HepG2 (cell line): Measurements from ENCODE around the gene KHNYN. TPM values are rescaled to one million over a fixed set of nuclear protein-coding genes. Genes with fewer than 3 reads are reported as not detected.

Experiments used
- ATAC-seq: fragments of 200-7000 bp; cut with Tn5 transposase; 3 replicates; pipeline ENCODE4 v1.9.1; 2020; ENCODE audit warnings: mild to moderate bottlenecking, moderate library complexity
- BruUV-seq: library from RNA; stranded (reverse); fragments of 400-500 nt; replicated peaks from 2 replicates; lab custom pipeline; 2021; lab: Mats Ljungman, UMichigan
- CTCF ChIA-PET: fragments of 300-600 bp; formaldehyde crosslinking; extraction: SDS; loops from one replicate; lab custom pipeline; 2021; ENCODE audit warnings: low total read pairs, inconsistent platforms, low intra/inter-chr PET ratio; lab: Yijun Ruan, JAX
- POLR2A ChIA-PET: fragments of 350-600 bp; sonication (Branson Sonifier 250); formaldehyde crosslinking; loops from one replicate; lab custom pipeline; 2020; ENCODE audit warnings: antibody characterized with exemption, inconsistent platforms; lab: Yijun Ruan, JAX
- DNase-seq: peaks from one replicate; pipeline ENCODE4 v3.0.0-alpha.2; 2015; ENCODE audit warnings: low spot score
- FAIRE-seq: peaks from 3 replicates; lab custom pipeline; 2011; peaks lifted over from hg19 to GRCh38; lab: Jason Lieb, UNC
- H2AFZ ChIP-seq: one replicate; pipeline ENCODE4 v1.6.1; 2011; ENCODE audit warnings: low read length, inconsistent platforms
- H3K27ac ChIP-seq: fragments of 300-600 bp; 3 replicates; pipeline ENCODE4 v1.8.0; 2011; ENCODE audit warnings: mixed run types, mild to moderate bottlenecking, mixed read lengths, low read length, inconsistent platforms; ENCODE audit not compliant: insufficient read depth; ENCODE audit errors: extremely low read length
- H3K27me3 ChIP-seq, 2 experiments: fragments of 200-600 bp in 1 of 2; 2 replicates in 1 of 2; 3 replicates in 1 of 2; pipeline versions ENCODE4 v1.6.0 to v1.8.0; 2011; ENCODE audit warnings: low read length in 2 of 2, mild to moderate bottlenecking in 2 of 2, moderate library complexity in 2 of 2, inconsistent platforms in 1 of 2; ENCODE audit not compliant: insufficient read depth in 2 of 2, control insufficient read depth in 1 of 2
- H3K36me3 ChIP-seq, 2 experiments: fragments of 200-600 bp in 1 of 2; replicated peaks in 1 of 2; 2 replicates in 1 of 2; 3 replicates in 1 of 2; pipeline versions ENCODE4 v1.5.1 to v1.8.0; 2011; ENCODE audit warnings: low read length in 2 of 2, inconsistent platforms in 1 of 2; ENCODE audit not compliant: insufficient read depth in 2 of 2, control insufficient read depth in 1 of 2
- H3K4me1 ChIP-seq: 2 replicates; pipeline ENCODE4 v1.5.1; 2012; ENCODE audit warnings: low read length, inconsistent platforms; ENCODE audit not compliant: insufficient read depth
- H3K4me2 ChIP-seq: 2 replicates; pipeline ENCODE4 v1.6.0; 2011; ENCODE audit warnings: low read depth, low read length, inconsistent platforms
- H3K4me3 ChIP-seq, 3 experiments: fragments of 200-600 bp in 1 of 3; sonication (generic), shearing (Covaris generic) in 1 of 3; replicated peaks in 1 of 3; 2 replicates each; pipeline ENCODE4 v1.5.1; 2011 to 2016; ENCODE audit warnings: low read length in 3 of 3, inconsistent platforms in 2 of 3, low read depth in 2 of 3, mild to moderate bottlenecking in 2 of 3, control low read depth in 1 of 3, mixed read lengths in 1 of 3; ENCODE audit not compliant: insufficient read depth in 1 of 3
- H3K79me2 ChIP-seq: one replicate; pipeline ENCODE4 v1.6.1; 2011; ENCODE audit warnings: low read length, inconsistent platforms; ENCODE audit not compliant: insufficient read depth
- H3K9ac ChIP-seq: 2 replicates; pipeline ENCODE4 v1.6.0; 2011; ENCODE audit warnings: mild to moderate bottlenecking, low read depth, low read length, inconsistent platforms; ENCODE audit not compliant: insufficient read depth
- H3K9me3 ChIP-seq: 2 replicates; pipeline ENCODE4 v1.5.1; 2012; ENCODE audit warnings: mild to moderate bottlenecking, low read length
- H4K20me1 ChIP-seq: 2 replicates; pipeline ENCODE4 v1.6.0; 2011; ENCODE audit warnings: inconsistent platforms, mild to moderate bottlenecking, low read length, moderate library complexity; ENCODE audit not compliant: insufficient read depth
- CAMTA2 ChIP-seq: sonication (generic); formaldehyde crosslinking; IDR thresholded peaks from 2 replicates; pipeline ENCODE4 v1.4.0; 2020; ENCODE audit warnings: mild to moderate bottlenecking, missing genetic modification reagents, borderline replicate concordance
- KAT7 ChIP-seq: IDR thresholded peaks from 2 replicates; pipeline ENCODE4 v1.6.1; 2018; ENCODE audit warnings: borderline replicate concordance, missing compliant biosample characterization
- RARA ChIP-seq: IDR thresholded peaks from 2 replicates; pipeline ENCODE4 v1.6.1; 2016; ENCODE audit warnings: missing genetic modification reagents, missing compliant biosample characterization
- ZNF501 ChIP-seq: sonication (generic); formaldehyde crosslinking; IDR thresholded peaks from 2 replicates; pipeline ENCODE4 v1.5.1; 2020; ENCODE audit warnings: mild to moderate bottlenecking, moderate library complexity, missing genetic modification reagents
- ZNF891 ChIP-seq: sonication (generic); formaldehyde crosslinking; IDR thresholded peaks from 2 replicates; pipeline ENCODE4 v1.5.0; 2020; ENCODE audit warnings: mild to moderate bottlenecking, missing genetic modification reagents
- ZSCAN22 ChIP-seq: sonication (generic); formaldehyde crosslinking; IDR thresholded peaks from 2 replicates; pipeline ENCODE4 v1.4.0; 2020; ENCODE audit warnings: mild to moderate bottlenecking, missing genetic modification reagents
- WGBS: methylation state at CpG from one replicate; pipeline ENCODE4 v1.1.6; 2017; ENCODE audit warnings: low lambda C conversion rate; 5-methylcytosine and 5-hydroxymethylcytosine counted together
- in situ Hi-C: cut with HindIII; loops from 2 replicates; pipeline ENCODE4 v1.10.0; 2017; ENCODE audit warnings: low pct_unique_long_range_greater_than_20kb; ENCODE audit not compliant: extremely low pct_ligation_motif_present
- intact Hi-C: fragments of 100-400 bp; cut with micrococcal nuclease; formaldehyde crosslinking; loops from one replicate; pipeline ENCODE4 v1.10.0; 2022; ENCODE audit not compliant: unreplicated experiment
- polyA plus RNA-seq, 8 experiments: library from polyadenylated mRNA; depleted of rRNA in 3 of 8; stranded (reverse) in 7 of 8; unstranded in 1 of 8; fragments of >200 nt; fragmentation: Illumina TruSeq in 4 of 8; extraction: Trizol in 4 of 8; gene quantifications; 2 replicates each; pipeline versions ENCODE4 v1.2.1 to v1.2.3, GENCODE V29; 2011 to 2016; ENCODE audit warnings: low read depth in 4 of 8, missing spikeins in 1 of 8, mixed read lengths in 1 of 8; ENCODE audit not compliant: insufficient read depth in 1 of 8
- total RNA-seq, 5 experiments: library from RNA; depleted of rRNA; stranded (reverse); fragments of >200 nt; fragmentation: Illumina TruSeq; extraction: Trizol; gene quantifications; 2 replicates each; pipeline ENCODE4 v1.2.3, GENCODE V29; 2016; ENCODE audit warnings: low read depth in 1 of 5
- TF ChIP-seq, protein P1 (sequence below): sonication (generic); formaldehyde crosslinking; IDR thresholded peaks from 2 replicates; pipeline ENCODE4 v1.4.0; 2020; ENCODE audit warnings: missing genetic modification reagents
- TF ChIP-seq, protein P2 (sequence below), 2 experiments: sonication (generic) in 1 of 2; formaldehyde crosslinking in 1 of 2; IDR thresholded peaks; 2 replicates each; pipeline versions ENCODE4 v1.6.1 to v1.9.0; 2014 to 2022; ENCODE audit warnings: antibody characterized with exemption in 1 of 2, borderline replicate concordance in 1 of 2, inconsistent platforms in 1 of 2, low read depth in 1 of 2, missing genetic modification reagents in 1 of 2
- TF ChIP-seq, protein P3 (sequence below): sonication (generic); formaldehyde crosslinking; conservative IDR thresholded peaks from 2 replicates; pipeline ENCODE4 v1.8.0; 2022; ENCODE audit warnings: missing genetic modification reagents

KHNYN gene
- total and polyA plus RNA-seq, 2 of the 13 experiments (the other 11 are each of a cell fraction or from before 2014, with no cell fraction given), result 52.8 to 75.7 TPM

DNA sequence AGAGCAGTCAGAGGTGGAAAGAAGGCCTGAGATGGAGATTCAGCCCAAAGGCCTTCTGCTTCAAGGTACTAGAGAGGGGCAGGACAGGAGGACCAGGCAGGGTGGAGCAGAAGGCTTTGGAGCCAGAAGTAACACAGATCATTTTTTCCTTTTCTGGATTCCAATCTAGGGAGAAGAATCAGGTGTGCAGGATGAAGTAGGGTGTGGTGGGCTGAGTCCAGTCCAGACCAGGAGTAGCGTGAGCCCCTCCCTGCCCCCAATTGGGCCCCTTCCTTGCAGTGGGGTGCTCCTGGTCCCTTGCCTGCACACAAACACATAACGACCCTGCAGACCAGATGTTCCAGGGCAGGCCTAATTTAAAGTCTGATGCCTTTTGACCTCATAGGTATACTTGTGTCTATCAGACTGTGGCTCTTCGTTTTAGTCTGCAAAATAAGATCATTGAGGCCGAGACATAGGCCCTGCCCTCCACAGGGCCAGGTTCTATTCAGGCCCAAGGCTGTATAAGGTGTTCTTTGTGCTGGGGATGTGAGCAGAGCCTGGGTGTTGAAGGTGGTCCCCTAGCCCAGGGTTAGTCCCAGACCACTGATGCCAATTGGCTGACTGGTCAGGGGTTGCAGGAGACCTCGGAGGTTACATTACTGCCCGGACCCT lies 32.0 kb upstream of the KHNYN start:
- ChIA-PET POLR2A (interaction anchor here (2.9 to 3.3 kb wide), 2 partner anchors 30 to 34 kb away, joined by 16 to 17 read pairs; no protein-coding TSS in a partner anchor), CTCF (no interaction called here)
- Histone ChIP-seq H3K4me3 (peak overlapping the region in 1 of 3 experiments; percentile 74; a peak in 2 of 6 replicates), H2AFZ (peak overlapping the region; percentile 0), H3K9ac (no peak overlapping the region), H3K9me3 (no peaks in the 10 kb centered on the region), H3K27me3 (peaks cover 14 to 63% of the 10 kb centered on the region in 2 experiments; a peak in 4 of 5 replicates), H3K27ac (no peak overlapping the region), H3K4me2 (peak overlapping the region; percentile 83), H3K36me3 (no peaks in the 10 kb centered on the region), H4K20me1 (no peaks in the 10 kb centered on the region), H3K4me1 (peaks cover 43% of the 10 kb centered on the region), H3K79me2 (no peaks in the 10 kb centered on the region)
- WGBS, result 7% methylated on average over 6 of the region's 6 CpGs
- ATAC-seq (peak; percentile 3), FAIRE-seq (no peak), DNase-seq (no peak)
- no TSS peak for BruUV-seq
- in situ Hi-C loops (no loop called here), intact Hi-C loops (loop anchor here (2.0 kb wide), 1 partner anchor 33 kb away; no protein-coding TSS in a partner anchor)
- TF ChIP-seq, protein P1, sequence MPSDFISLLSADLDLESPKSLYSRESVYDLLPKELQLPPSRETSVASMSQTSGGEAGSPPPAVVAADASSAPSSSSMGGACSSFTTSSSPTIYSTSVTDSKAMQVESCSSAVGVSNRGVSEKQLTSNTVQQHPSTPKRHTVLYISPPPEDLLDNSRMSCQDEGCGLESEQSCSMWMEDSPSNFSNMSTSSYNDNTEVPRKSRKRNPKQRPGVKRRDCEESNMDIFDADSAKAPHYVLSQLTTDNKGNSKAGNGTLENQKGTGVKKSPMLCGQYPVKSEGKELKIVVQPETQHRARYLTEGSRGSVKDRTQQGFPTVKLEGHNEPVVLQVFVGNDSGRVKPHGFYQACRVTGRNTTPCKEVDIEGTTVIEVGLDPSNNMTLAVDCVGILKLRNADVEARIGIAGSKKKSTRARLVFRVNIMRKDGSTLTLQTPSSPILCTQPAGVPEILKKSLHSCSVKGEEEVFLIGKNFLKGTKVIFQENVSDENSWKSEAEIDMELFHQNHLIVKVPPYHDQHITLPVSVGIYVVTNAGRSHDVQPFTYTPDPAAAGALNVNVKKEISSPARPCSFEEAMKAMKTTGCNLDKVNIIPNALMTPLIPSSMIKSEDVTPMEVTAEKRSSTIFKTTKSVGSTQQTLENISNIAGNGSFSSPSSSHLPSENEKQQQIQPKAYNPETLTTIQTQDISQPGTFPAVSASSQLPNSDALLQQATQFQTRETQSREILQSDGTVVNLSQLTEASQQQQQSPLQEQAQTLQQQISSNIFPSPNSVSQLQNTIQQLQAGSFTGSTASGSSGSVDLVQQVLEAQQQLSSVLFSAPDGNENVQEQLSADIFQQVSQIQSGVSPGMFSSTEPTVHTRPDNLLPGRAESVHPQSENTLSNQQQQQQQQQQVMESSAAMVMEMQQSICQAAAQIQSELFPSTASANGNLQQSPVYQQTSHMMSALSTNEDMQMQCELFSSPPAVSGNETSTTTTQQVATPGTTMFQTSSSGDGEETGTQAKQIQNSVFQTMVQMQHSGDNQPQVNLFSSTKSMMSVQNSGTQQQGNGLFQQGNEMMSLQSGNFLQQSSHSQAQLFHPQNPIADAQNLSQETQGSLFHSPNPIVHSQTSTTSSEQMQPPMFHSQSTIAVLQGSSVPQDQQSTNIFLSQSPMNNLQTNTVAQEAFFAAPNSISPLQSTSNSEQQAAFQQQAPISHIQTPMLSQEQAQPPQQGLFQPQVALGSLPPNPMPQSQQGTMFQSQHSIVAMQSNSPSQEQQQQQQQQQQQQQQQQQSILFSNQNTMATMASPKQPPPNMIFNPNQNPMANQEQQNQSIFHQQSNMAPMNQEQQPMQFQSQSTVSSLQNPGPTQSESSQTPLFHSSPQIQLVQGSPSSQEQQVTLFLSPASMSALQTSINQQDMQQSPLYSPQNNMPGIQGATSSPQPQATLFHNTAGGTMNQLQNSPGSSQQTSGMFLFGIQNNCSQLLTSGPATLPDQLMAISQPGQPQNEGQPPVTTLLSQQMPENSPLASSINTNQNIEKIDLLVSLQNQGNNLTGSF (CRISPR knock-in tag), result no peak
- TF ChIP-seq CAMTA2 (CRISPR knock-in tag) (0 out of 2 replicates have a peak, but pooled peaks have one; percentile 34), ZNF501 (CRISPR knock-in tag) (0 out of 2 replicates have a peak, but pooled peaks have one; percentile 37), RARA (no peak), KAT7 (CRISPR knock-in tag) (no peak), ZSCAN22 (CRISPR knock-in tag) (no peak), ZNF891 (CRISPR knock-in tag) (no peak)
- TF ChIP-seq, protein P2, sequence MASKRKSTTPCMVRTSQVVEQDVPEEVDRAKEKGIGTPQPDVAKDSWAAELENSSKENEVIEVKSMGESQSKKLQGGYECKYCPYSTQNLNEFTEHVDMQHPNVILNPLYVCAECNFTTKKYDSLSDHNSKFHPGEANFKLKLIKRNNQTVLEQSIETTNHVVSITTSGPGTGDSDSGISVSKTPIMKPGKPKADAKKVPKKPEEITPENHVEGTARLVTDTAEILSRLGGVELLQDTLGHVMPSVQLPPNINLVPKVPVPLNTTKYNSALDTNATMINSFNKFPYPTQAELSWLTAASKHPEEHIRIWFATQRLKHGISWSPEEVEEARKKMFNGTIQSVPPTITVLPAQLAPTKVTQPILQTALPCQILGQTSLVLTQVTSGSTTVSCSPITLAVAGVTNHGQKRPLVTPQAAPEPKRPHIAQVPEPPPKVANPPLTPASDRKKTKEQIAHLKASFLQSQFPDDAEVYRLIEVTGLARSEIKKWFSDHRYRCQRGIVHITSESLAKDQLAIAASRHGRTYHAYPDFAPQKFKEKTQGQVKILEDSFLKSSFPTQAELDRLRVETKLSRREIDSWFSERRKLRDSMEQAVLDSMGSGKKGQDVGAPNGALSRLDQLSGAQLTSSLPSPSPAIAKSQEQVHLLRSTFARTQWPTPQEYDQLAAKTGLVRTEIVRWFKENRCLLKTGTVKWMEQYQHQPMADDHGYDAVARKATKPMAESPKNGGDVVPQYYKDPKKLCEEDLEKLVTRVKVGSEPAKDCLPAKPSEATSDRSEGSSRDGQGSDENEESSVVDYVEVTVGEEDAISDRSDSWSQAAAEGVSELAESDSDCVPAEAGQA (IDR thresholded peaks at IDR 0.05; ENCODE audit: low read depth), result 0 out of 2 replicates have a peak, but pooled peaks have one; percentile 28
- TF ChIP-seq, protein P2 (CRISPR knock-in tag; IDR thresholded peaks at IDR 0.05; ENCODE audit: borderline replicate concordance), result no peak
- TF ChIP-seq, protein P3, sequence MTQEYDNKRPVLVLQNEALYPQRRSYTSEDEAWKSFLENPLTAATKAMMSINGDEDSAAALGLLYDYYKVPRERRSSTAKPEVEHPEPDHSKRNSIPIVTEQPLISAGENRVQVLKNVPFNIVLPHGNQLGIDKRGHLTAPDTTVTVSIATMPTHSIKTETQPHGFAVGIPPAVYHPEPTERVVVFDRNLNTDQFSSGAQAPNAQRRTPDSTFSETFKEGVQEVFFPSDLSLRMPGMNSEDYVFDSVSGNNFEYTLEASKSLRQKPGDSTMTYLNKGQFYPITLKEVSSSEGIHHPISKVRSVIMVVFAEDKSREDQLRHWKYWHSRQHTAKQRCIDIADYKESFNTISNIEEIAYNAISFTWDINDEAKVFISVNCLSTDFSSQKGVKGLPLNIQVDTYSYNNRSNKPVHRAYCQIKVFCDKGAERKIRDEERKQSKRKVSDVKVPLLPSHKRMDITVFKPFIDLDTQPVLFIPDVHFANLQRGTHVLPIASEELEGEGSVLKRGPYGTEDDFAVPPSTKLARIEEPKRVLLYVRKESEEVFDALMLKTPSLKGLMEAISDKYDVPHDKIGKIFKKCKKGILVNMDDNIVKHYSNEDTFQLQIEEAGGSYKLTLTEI (CRISPR knock-in tag), result no peak
